HepG2 (cell line): ENCODE results near the gene MYO1E.

ENCODE experiments used
- NR2F1 ChIP-seq, 2 experiments: fragments of 450-650 bp in 1 of 2; formaldehyde crosslinking in 1 of 2; IDR thresholded peaks; 2 replicates each; pipeline versions ENCODE4 v1.5.0 to v1.6.1; 2016 to 2020; ENCODE audit warnings: mild to moderate bottlenecking in 1 of 2, missing compliant biosample characterization in 1 of 2, missing genetic modification reagents in 1 of 2, moderate library complexity in 1 of 2
- POLR2AphosphoS5 ChIP-seq: IDR thresholded peaks from 2 replicates; pipeline ENCODE4 v1.6.1; 2012; ENCODE audit warnings: low read depth, low read length
- TAF1 ChIP-seq: sonication (generic); formaldehyde crosslinking; IDR thresholded peaks from 2 replicates; pipeline ENCODE4 v1.4.0; 2020; ENCODE audit warnings: missing genetic modification reagents
- TBL1XR1 ChIP-seq: fragments of 150-350 bp; IDR thresholded peaks from 2 replicates; pipeline ENCODE4 v1.6.1; 2014; ENCODE audit warnings: borderline replicate concordance, low read length; ENCODE audit not compliant: partially characterized antibody
- ZFX ChIP-seq: sonication (generic); formaldehyde crosslinking; IDR thresholded peaks from 2 replicates; pipeline ENCODE4 v1.4.0; 2020; ENCODE audit warnings: mild to moderate bottlenecking, low read depth, missing genetic modification reagents, moderate library complexity
- TF ChIP-seq, protein P1 (sequence below): sonication (generic); formaldehyde crosslinking; IDR thresholded peaks from 2 replicates; pipeline ENCODE4 v1.8.1; 2023; ENCODE audit warnings: missing genetic modification reagents, inconsistent platforms, borderline replicate concordance

DNA sequence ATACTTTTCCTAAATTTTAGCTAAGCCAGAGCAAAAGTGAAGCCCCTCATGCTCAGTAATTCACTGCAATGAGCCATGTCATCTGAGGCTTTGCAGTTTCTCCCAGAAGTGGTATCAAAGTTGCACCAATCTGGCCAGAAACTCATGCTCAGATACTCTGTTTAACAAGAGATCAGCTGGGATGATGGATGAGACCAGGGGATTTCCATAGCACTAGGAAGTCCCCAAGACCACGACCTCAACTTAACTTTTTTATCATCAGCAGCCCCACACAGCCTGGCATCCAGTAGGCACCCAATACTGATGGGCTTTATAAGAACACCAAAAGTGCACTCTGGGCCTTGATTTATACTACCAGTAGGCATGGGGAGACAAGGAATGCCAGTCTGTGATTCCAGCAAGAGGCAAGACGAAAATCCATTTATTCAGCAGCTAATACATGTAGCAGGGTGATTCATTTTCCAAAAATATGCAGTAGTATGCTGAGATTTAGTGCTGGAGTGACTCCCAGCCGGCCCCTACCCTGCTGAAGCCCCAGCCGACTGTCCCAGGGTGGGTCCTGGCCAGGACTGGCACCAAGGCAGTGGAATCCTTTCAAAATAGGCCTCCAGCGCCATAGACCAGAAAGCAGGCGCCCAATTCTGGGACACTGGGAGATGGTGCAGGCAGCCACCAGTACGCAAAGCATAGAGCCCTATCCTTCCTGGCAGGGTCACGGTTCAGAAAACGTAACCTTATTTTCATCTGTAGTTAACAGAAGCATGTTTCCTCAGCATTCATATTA lies 166.6 kb downstream of the MYO1E start:
- TF ChIP-seq TAF1 (CRISPR knock-in tag) (no peak), NR2F1 (CRISPR knock-in tag; IDR thresholded peaks at IDR 0.05) (no peak), POLR2AphosphoS5 (no peak), ZFX (CRISPR knock-in tag) (no peak), TBL1XR1 (no peak)
- TF ChIP-seq, protein P1, sequence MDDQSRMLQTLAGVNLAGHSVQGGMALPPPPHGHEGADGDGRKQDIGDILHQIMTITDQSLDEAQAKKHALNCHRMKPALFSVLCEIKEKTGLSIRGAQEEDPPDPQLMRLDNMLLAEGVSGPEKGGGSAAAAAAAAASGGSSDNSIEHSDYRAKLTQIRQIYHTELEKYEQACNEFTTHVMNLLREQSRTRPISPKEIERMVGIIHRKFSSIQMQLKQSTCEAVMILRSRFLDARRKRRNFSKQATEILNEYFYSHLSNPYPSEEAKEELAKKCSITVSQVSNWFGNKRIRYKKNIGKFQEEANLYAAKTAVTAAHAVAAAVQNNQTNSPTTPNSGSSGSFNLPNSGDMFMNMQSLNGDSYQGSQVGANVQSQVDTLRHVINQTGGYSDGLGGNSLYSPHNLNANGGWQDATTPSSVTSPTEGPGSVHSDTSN (CRISPR knock-in tag): no peak
